Measurements from ENCODE around the gene KRTAP12-4.
"Not testable (repeated sequence)": the region's sequence is repeated elsewhere in the genome, so short reads cannot be mapped to it uniquely, and the experiment has no call there.

KRTAP12-4 gene, protein sequence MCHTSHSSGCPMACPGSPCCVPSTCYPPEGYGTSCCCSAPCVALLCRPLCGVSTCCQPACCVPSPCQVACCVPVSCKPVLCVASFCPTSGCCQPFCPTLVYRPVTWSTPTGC

GRCh38 chr21:44654576-44655175 is at the start of gene KRTAP12-4:
KRTAP12-4 (minus strand) TSS chr21:44654659; CDS start chr21:44654614, 45 bp downstream.
- DNase-seq (ENCODE audit: low spot score) = no peak

- DNase-seq (ENCODE audit: low spot score) = no peak
These were observed 49.5 kb upstream of the KRTAP12-4 start for GRCh38 chr21:44703731-44704635.

DNA sequence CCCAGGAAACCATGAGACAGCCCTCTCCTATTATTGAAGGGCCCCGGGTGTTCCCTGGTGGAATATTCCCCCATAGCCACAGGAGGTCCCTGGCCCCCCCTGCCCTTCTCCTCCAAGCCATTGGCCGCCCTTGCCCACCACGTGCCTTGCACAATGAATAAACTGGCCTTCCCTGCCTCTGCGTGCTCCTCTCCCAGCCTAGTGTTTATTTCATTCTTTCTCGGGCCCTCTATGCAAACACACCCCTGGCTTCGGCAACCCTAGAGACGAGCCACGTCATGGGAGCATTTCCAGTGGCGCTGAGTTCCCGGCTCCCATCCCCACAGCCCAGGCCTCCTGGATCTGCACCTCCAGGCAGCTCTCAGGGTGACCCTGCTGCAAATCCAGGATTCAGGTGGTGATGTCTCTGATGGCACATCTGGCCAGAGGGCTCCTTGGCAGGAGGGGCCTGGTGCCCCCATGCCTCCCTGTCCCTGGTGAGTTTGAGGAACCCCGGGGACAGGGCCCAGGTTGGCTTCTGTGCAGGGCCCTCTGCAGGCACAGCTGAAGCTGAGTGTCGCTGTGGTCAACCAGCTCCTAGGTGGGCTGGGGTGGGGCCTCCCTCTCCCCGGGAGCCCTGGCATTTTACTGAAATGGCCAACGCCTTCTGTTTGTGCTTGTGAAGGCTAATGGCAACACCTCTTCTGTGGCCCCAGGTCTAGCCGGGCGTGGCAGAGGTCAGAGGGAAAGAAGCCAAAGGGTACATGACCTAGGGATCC is 48.7 kb upstream of the KRTAP12-4 start:
- no peak for DNase-seq (ENCODE audit: low spot score)

GRCh38 chr21:44702111-44702972 is 47.9 kb upstream of the KRTAP12-4 start:
- no peak for DNase-seq (ENCODE audit: low spot score)

DNA sequence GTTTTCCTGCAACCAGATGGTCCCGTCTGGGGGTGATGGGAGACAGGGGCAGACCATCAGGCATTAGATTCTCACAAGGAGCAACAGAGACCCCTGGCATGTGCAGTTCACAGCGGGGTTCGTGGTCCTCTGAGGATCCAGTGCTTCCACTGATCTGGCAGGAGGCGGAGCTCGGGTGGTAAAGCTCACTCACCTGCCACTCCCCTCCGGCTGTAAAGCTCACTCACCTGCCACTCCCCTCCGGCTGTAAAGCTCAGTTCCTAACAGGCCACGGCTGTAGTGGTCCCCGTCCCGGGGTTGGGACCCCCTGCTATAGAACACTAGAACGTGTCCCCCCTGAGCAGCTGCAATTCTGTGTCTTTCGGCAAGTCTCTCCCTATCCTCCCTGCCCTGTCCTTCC is 47.1 kb upstream of the KRTAP12-4 start:
- DNase-seq (ENCODE audit: low spot score) = no peak

GRCh38 chr21:44701023-44701400 is 46.6 kb upstream of the KRTAP12-4 start:
- no peak for DNase-seq (ENCODE audit: low spot score)

DNA sequence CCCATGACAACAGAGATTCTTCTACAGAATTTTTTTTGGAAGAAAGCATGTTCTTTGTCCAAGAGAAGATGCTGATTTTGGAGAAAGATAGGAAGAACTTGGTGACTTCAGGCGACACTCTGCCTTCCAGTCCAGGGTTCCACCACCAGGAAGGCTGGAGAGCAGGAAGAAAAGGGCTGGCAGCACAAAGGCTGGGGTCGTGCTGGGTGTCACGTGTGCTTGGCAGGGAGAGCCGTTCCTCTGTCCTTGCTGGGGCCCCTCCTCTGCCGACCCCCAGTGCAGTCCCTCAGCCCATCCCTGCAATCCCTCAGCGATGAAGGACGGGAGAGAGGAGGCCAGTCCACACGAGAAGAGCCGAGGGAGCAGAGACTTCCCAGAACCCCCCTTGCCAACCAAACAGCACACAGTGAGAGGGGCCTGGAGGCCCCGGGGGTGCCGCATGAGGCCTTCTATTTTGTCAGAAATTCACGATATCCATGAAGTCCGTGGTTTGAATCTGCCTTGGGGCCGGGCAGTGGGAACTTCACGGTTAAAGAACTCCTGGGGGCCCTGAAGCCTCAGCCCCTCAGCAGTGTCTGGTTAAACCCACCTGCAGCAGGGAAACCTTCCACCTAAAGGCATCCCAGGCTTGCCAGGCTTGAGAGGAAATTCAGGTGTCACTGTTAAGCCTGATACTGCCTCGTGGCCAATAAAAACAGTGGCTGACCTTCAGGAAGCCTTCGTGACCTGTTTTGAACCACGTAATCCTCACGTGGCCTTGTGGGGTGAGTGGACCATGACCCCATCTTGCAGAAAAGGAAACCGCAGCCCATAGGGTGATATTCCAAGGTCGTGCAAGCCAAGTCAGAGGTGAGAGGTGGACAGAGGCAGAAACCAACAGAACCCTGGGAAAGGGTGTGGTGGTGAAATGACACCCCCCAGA is 45.9 kb upstream of the KRTAP12-4 start:
- no peak for DNase-seq (ENCODE audit: low spot score)

- no peak for DNase-seq (ENCODE audit: low spot score)
These were observed 45.1 kb upstream of the KRTAP12-4 start for GRCh38 chr21:44699502-44700001.

DNA sequence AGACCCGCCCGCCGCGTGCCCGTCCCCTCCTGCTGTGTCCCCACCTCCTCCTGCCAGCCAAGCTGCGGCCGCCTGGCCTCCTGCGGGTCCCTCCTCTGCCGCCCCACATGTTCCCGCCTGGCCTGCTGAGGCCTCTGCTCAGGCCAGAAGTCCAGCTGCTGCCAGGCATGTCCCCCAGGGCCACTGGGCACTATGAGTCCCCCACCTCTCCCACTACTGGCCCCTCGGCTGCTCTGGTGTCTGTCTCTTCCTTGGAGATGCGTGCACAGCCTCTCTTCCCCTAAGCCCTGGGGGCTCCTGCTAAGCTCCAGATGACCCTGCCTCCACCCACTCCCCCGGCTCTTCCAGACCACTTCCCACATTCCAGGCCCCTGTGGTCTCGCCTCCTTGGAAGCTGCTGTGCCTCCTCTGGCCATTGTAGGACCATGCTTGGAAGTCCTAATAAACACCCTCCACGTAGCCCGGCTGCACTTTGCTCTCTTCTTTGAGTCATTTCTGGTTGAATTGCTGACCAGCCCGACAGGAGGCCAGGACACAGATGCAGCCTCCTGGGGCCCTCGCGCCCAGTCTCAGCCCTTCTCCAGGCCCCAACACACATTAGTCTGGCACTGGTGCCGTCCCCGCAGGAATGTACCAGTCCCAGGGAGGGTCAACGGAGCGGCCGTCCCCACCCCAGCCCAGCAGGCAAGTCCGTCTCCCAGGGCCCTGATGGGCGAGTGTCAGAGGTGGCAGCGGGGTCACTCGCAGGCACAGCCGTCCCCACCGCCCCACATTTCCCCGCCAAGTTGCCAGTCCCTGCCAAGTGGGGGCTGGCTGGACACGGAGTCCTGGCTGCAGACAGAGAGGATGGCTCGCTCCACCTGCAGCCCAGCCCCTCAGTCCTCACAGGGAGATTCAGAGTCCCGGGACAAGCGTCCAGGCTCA is 43.6 kb upstream of the KRTAP12-4 start:
- no peak for DNase-seq (ENCODE audit: low spot score)

DNA sequence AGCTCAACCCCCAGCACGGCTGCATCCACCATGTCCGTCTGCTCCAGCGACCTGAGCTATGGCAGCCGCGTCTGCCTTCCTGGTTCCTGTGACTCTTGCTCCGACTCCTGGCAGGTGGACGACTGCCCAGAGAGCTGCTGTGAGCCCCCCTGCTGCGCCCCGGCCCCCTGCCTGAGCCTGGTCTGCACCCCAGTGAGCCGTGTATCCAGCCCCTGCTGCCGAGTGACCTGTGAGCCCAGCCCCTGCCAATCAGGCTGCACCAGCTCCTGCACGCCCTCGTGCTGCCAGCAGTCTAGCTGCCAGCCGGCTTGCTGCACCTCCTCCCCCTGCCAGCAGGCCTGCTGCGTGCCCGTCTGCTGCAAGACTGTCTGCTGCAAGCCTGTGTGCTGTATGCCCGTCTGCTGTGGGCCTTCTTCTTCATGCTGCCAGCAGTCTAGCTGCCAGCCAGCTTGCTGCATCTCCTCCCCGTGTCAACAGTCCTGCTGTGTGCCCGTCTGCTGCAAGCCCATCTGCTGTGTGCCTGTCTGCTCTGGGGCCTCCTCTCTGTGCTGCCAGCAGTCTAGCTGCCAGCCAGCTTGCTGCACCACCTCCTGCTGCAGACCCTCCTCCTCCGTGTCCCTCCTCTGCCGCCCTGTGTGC is 42.8 kb upstream of the KRTAP12-4 start, which contains the start of gene KRTAP10-12:
KRTAP10-12 (plus strand) TSS at position 1 of the 639 bp plus-strand sequence; CDS start at position 31, 30 bp downstream.
- not testable (repeated sequence) for DNase-seq (ENCODE audit: low spot score)

- DNase-seq (ENCODE audit: low spot score) = no peak
These were observed 42.1 kb upstream of the KRTAP12-4 start for GRCh38 chr21:44696572-44696971.

- DNase-seq (ENCODE audit: low spot score) = no peak
These were observed 41.2 kb upstream of the KRTAP12-4 start for GRCh38 chr21:44695641-44696040.

DNA sequence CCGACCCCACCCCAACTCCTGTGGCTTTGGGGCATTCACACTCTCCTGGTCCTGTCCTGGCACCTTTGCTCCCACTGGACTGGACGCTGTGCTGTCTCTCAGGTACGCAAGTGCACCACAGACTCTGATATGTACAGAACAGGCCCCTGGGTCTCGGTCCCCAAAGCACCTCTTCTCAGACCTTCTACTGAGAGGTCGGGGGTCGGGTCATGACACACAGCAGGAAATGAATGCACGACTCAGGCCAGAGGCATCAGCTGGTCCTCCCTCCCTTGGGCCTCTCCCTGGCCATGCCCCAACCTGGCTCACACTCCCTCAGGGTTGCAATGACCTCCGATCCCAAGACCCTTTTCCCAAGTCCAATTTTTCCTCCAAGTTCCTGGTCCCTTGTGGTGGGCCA is 40.7 kb upstream of the KRTAP12-4 start:
- DNase-seq (ENCODE audit: low spot score) = no peak

DNA sequence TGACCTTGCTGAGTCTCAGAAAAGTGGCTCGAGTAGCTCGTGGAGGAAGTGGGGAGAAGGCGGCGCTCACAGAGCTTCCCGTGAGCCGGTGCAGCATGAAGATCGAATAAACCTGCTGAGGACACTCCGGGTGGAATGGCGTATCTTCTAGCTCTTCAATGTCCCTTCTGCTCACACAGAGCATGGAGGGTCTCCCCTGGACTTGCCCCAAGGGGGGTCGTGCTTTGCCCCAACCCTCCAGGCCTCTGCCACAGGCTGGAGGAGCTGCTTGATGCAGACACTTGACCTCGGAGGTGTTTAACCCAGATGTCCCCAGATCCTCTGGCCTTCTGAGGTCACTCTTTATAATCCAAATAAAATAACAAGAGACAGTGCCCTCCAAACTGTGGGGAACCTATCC is 40.3 kb upstream of the KRTAP12-4 start:
- DNase-seq (ENCODE audit: low spot score) = no peak

- no peak for DNase-seq (ENCODE audit: low spot score)
These were observed 38.5 kb upstream of the KRTAP12-4 start for GRCh38 chr21:44692798-44693512.

DNA sequence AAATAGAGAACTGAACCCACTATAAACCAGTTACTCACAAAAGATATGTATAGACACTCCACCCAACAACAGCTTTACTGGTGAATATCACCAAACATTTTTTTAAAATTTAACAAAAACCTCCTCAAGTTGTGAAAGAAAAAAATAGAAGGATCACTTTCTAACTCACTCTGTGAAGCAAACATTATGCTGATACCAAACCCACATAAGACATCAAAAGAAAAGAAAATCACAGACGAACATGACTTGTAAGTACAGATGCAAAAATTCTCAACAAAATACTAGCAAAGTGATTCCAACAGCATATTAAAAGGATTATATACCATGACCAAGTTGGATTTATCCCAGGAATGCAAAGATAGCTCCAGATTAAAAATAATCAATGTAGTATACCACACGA is 37.2 kb upstream of the KRTAP12-4 start:
- DNase-seq (ENCODE audit: low spot score) = no peak

GRCh38 chr21:44689740-44690139 is 35.3 kb upstream of the KRTAP12-4 start:
- DNase-seq (ENCODE audit: low spot score) = not testable (repeated sequence)

GRCh38 chr21:44687671-44688070 is 33.2 kb upstream of the KRTAP12-4 start:
- DNase-seq (ENCODE audit: low spot score) = no peak
